ENCODE results near the gene TAS2R60. TPM values are rescaled to one million over a fixed set of nuclear protein-coding genes. Genes with fewer than 3 reads are reported as not detected.
A peak's percentile ranks its signal among the peaks of the same experiment; 100 is the strongest.

Gene TAS2R60
- total RNA-seq, 1 experiment from 2014 or later: not detected

- Histone ChIP-seq H3K14ac (ENCODE audit: insufficient read depth, low read length) (no peak overlapping the region), H2BK15ac (ENCODE audit: low read depth, low read length) (no peak overlapping the region), H2AK5ac (ENCODE audit: insufficient read length, low read length) (no peak overlapping the region), H3T11ph (ENCODE audit: low read length) (no peak overlapping the region), H3K4me2 (ENCODE audit: insufficient read depth, insufficient read length, low read length) (no peak overlapping the region), H3K56ac (ENCODE audit: insufficient read length, low read depth, low read length) (no peak overlapping the region), H3K4ac (ENCODE audit: low read depth, low read length) (no peak overlapping the region), H3K27ac (ENCODE audit: insufficient read length, low read depth, low read length) (no peak overlapping the region), H3K18ac (ENCODE audit: insufficient read length, low read depth, low read length) (no peak overlapping the region), H3K9me3 (ENCODE audit: control insufficient read depth, low read depth, low read length) (no peaks in the 10 kb centered on the region), H3K9ac (ENCODE audit: extremely low read depth, insufficient read length, low read length) (no peak overlapping the region), H3K79me2 (ENCODE audit: insufficient read depth, low read length) (peaks cover 3% of the 10 kb centered on the region; the same call in 1 of the 2 replicates), H3K27me3 (ENCODE audit: insufficient read depth, low read length) (no peaks in the 10 kb centered on the region), H3K4me1 (ENCODE audit: insufficient read depth, low read length) (peaks cover 23% of the 10 kb centered on the region), H2BK5ac (ENCODE audit: insufficient read length, low read length) (no peak overlapping the region), H2BK12ac (ENCODE audit: insufficient read length, low read depth, low read length) (no peak overlapping the region), H3K79me1 (ENCODE audit: insufficient read depth, low read depth, low read length, poor library complexity, severe bottlenecking) (no peaks in the 10 kb centered on the region), H4K20me1 (ENCODE audit: control insufficient read depth, insufficient read depth, insufficient read length) (no peaks in the 10 kb centered on the region), H2BK20ac (ENCODE audit: low read depth, low read length, poor library complexity, severe bottlenecking) (no peak overlapping the region), H3K23ac (ENCODE audit: insufficient read length, low read depth, low read length) (no peak overlapping the region), H4K8ac (replicated peaks; ENCODE audit: insufficient read length, low read depth, low read length) (no peak overlapping the region), H2BK120ac (ENCODE audit: low read depth, low read length, poor library complexity, severe bottlenecking) (no peak overlapping the region), H4K91ac (ENCODE audit: insufficient read length, low read depth, low read length) (no peak overlapping the region), H3K23me2 (ENCODE audit: insufficient read length, low read depth, low read length, poor library complexity, severe bottlenecking) (peaks cover 10% of the 10 kb centered on the region), H2AFZ (ENCODE audit: low read length) (no peak overlapping the region), H4K5ac (ENCODE audit: insufficient read length, low read depth, low read length) (no peak overlapping the region)
- H3K4me3 Mint-ChIP-seq: no peak overlapping the region
- H3K27ac Mint-ChIP-seq: peak overlapping the region in 2 of 3 experiments; percentile 32 to 60; a peak in 3 of 7 replicates
- no CpG with 5 or more reads among the region's 5 CpGs for WGBS (ENCODE audit: extremely low coverage, insufficient read length, low lambda C conversion rate)
- no peaks in the 10 kb centered on the region for H3K9me3 Mint-ChIP-seq
- H3K27me3 Mint-ChIP-seq (ENCODE audit: low read depth): no peaks in the 10 kb centered on the region
- DNase-seq: no peak
- peaks cover 64 to 67% of the 10 kb centered on the region in 2 experiments for H3K4me1 Mint-ChIP-seq
- peaks cover under 1 to 7% (median 2%) of the 10 kb centered on the region in 3 experiments; a peak in 4 of 7 replicates for H3K36me3 Mint-ChIP-seq (ENCODE audit: insufficient read depth in 1 of 3, low read depth in 3 of 3)
- 0 out of 3 replicates have a peak, but pooled peaks have one; percentile 23 for TF ChIP-seq CTCF (conservative IDR thresholded peaks at IDR 0.05)
Measured at GRCh38 chr7:143411976-143412708, 31.1 kb upstream of the TAS2R60 start.
